NCI-H82 (cell line): ENCODE measurements around the gene RASSF8.

Experiments
- DNase-seq: peaks from one replicate; lab custom pipeline; 2025; lab: John Stamatoyannopoulos, UW

The RASSF8 gene

DNA sequence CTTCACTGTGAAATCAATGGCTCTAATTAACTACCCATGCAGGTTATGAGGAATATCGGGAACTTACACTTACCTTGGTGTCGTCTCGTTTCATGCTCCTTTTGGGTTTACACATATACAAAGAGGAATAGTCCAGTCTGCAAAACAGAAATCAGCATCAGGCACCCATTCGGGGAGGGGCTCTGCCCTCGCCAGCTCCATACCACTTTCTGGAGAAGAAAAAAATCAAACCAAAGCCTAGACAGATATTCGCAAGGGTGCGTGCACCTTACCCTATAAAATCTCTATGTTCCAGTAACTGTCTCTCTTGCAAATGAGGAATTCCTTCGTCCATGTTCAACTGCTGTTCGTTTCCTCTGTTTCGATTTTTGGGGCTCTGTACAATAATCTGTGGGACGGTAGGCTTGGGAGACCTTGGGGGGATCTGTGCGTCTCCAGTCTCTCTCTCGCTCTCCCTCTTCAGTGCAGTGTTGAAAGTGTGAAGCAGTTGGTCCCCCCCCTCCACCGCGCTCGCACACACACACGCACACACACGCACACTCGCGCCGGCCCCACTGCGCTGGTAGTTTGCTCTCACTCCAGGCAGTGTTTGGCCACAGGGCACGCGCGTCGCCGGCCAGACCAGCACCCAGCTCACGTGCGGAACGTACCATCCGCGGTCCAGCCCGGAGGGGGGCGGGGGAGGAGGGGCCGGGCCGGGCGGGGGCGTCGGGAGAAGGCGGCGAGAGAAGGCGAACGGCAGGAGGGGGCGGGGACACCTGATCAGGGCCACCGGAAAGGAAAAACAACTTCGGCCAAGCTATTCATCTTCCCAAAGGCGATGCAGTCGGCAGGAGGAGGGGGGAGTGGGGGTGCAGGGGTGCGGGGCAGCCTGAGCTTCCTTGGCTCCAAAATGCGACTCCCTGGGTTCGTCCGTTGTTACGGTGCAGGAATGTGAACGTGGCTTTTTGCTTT, 166.2 kb downstream of the RASSF8 start, which contains the start of gene BHLHE41:
Gene BHLHE41, minus strand, starts transcription at position 592 of the 954 bp plus-strand sequence. Its CDS starts 258 bp downstream, at position 334.
- DNase-seq = peak; percentile 54

DNA sequence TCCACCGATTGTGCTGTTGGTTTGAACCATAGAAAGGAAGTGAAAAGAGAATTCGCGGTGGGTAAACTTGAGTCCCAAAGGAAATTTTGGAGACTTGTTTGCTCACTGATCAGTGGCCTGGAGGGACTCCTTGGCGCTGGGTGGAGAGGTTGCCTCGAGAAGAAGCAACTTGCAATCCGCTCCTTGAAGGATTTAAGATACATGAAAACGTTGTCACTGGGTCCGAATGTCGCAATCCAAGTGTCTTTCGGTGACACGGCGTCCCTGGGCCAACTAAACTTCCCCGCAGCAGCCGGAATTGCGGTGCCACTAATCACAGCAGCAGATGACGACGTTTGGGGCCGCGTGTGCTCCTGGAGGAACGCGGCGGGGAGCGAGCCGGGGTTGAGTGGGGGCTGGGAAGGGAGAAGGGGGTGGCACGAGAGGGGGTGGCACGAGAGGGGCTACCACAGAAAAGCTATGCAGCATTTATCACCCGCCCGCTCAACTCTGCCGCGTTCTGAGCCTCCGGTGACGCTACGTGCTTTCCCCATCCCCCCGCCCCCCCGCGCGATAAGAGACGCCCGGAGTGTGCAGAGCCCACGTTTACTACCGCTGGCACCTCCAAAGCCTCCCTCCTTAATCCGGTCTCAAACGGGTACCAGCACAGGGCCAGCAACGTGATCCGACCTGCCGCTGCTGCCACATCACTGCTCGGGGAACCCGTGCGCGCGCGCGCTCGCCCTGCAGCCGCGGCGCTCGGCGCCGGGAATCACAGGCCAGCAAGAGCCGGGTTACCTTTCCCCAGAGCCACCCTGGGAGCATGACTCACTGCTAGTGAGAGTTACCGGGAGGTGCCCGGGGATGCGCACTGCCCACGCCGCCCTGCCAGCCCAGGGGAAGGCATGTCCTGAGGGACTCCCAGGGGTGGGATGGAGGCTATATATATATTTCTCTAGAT, 167.2 kb downstream of the RASSF8 start:
- peak; percentile 81 for DNase-seq

- DNase-seq = peak; percentile 91
Observed at GRCh38 chr12:26126340-26127284, 168.1 kb downstream of the RASSF8 start.

DNA sequence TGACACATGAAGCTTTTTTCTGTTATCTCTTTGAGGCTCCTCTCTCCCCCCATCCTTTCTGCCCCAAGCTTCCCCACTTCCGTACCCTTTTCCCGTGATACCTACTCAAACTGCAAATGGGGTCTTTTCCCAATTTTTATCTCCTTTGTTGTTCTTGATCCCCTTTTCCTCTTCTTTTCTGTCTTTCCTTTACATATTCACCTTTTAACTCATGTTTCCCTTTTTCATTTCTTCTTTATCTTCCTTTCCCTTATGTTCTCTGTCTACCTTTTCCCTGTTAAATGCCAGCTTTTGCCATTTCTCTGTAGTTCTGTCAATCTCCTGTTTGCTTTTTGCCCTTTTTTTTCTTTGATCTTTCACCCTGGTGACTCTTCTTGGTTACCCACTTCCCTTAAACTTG, 168.9 kb downstream of the RASSF8 start:
- no peak for DNase-seq

DNA sequence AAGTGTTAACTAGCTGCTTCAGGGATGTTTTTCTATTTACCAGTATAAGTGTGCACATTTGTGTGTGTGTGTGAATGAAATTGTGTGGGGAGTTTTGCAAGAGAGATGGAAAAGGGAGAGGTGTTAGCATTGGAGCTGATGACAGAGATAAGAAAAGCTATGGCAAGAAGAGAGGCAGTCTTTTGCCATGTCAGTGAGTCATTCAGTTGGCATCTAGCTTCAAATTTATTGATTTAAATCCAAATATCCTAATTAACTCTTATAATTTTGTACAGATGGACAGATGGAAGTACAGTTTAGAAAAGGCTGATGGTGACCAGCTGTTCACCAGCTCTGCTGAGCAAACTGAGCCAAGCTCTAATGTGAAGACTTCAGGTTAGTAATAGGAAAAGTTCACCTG, 169.7 kb downstream of the RASSF8 start:
- DNase-seq = no peak
